Effector CD8-positive, alpha-beta T cell (primary cell): ENCODE data around the gene KNDC1.

Source experiments
- DNase-seq: peaks from one replicate; lab custom pipeline; 2025; lab: John Stamatoyannopoulos, UW

The KNDC1 gene

GRCh38 chr10:133205146-133205545, 45.1 kb downstream of the KNDC1 start:
- no peak for DNase-seq

DNA sequence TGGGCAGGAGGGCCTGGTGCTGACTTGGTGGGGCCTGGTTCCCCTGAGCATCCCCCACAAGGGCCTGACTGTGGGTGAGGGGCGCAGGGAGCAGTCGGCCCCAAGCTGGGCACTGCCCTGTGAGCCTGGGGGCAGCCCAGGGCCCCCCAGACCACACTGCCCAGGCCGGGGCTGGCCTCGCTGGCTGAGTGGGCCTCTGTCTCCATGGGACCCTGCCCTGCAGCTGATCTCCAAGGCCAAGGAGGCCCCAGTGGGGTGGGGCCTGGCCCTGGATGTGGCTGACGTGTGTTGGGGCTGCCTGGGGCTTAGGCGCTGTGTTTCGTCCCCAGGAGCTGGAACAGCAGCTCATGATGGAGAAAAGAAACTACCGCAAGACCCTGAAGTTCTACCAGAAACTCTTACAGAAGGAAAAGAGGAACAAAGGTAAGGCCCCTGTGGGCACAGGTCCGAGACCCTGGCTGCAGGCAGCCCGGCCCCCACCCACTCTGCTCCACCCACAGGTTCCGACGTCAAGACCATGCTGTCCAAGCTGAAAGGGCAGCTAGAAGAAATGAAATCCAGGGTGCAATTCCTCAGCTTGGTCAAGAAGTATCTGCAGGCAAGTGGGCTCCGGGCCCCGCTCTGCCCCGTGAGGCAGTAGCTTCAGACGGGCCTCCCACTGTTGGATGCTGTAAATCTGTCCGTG, 46.5 kb downstream of the KNDC1 start:
- DNase-seq = no peak

- no peak for DNase-seq
Measured at GRCh38 chr10:133207041-133207600, 47.1 kb downstream of the KNDC1 start.

DNA sequence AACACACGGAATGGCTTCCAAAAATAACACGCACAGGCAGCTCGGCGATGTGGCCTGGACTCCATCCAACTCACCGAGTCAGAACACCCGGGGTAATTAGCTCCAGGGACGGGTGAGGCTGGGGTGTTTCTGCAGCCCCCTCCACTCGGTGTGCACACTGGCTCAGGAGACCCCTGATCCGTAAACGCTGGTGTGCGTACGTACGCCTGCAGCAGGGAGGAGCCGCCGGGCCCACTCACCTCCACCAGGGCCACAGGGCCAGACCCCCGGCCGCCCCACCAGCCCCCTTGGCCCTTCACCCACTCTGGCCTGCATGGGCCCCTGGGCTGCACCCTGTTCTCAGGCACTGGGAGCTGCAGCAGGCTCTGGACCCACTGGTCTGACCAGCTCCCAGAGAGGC, 47.6 kb downstream of the KNDC1 start:
- DNase-seq = no peak

- DNase-seq = no peak
Measured at GRCh38 chr10:133208466-133208865, 48.4 kb downstream of the KNDC1 start.

DNA sequence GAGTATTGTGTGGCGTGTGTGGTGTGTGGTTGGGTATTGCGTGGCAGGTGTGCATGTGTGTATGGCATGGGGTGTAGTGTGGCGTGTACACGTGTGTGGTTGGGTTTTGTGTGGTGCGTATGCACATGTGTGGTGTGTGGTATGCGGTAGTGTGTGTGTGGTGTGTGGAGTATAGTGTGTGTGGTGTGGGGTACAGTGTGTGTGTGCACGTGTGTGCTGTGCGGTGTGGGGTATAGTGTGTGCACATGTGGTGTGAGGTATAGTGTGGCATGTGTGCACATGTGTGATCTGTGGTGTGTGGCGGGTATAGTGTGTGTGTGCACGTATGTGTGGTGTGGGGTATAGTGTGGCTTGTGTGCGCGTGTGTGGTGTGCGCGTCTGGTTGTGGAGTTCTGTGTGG, 49.1 kb downstream of the KNDC1 start:
- no peak for DNase-seq

GRCh38 chr10:133209641-133210040, 49.6 kb downstream of the KNDC1 start:
- DNase-seq = no peak

DNA sequence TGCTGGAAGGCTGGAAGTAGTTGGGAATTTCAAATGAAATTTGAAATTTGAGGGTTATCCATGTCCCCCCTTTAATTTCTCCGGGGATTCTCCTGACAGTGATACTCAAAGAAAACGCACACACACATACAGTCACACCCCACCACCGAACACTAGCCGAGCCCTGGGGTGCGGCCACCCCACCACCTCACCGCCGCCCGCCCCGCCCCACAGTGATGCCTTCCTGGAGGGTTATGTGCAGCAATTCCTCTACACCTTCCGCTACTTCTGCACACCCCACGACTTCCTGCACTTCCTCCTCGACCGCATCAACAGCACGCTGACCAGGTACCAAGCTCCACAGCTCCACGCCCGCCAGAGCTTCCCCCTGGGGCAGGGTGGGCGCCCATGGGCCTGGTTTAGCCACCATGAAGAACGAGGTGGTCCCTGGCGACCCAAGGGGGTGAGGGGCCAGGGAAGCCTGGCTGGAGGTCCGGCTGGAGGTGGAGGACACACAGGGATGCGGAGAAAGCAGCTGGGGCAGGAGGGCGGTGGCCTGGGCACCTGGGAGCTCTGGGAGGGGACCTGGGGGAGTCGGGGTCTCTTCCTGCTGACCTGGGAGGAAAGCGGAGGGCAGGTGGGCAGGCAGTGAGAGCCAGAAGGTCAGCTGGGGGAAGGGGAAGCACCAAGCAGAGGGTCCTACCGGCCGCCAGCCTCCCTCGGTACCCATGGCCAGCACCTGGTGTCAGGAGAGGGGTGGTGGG, 50.5 kb downstream of the KNDC1 start:
- DNase-seq = no peak

DNA sequence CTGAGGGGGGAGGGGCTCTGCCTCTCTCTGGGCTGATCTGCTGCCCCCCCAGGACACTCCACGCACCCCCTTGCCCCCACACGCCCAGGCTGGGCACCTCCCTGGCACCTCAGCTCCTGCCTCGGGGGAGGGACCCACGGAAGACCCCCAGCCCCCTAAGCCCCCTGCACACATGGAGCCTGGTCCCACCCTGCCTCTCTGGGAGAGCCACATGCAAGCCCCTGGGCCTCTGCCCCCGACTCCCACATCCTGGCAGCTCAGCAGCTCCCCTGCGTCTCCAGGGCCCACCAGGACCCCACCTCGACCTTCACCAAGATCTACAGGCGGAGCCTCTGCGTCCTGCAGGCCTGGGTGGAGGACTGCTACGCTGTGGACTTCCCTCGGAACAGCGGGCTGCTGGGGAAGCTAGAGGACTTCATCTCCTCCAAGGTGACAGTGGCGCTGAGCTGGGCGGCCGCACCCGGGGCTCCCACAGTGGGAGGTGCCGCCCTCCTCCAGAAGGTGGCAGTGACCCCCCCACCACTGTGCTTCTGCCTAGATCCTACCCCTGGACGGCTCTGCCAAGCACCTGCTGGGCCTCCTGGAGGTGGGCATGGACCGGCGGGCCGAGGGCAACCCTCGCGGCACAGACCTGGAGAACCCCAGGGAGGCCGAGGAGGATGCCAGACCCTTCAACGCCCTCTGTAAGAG, 51.3 kb downstream of the KNDC1 start:
- DNase-seq = no peak

GRCh38 chr10:133211959-133212852, 52.2 kb downstream of the KNDC1 start:
- DNase-seq = no peak

GRCh38 chr10:133212853-133213494, 53.0 kb downstream of the KNDC1 start:
- no peak for DNase-seq

DNA sequence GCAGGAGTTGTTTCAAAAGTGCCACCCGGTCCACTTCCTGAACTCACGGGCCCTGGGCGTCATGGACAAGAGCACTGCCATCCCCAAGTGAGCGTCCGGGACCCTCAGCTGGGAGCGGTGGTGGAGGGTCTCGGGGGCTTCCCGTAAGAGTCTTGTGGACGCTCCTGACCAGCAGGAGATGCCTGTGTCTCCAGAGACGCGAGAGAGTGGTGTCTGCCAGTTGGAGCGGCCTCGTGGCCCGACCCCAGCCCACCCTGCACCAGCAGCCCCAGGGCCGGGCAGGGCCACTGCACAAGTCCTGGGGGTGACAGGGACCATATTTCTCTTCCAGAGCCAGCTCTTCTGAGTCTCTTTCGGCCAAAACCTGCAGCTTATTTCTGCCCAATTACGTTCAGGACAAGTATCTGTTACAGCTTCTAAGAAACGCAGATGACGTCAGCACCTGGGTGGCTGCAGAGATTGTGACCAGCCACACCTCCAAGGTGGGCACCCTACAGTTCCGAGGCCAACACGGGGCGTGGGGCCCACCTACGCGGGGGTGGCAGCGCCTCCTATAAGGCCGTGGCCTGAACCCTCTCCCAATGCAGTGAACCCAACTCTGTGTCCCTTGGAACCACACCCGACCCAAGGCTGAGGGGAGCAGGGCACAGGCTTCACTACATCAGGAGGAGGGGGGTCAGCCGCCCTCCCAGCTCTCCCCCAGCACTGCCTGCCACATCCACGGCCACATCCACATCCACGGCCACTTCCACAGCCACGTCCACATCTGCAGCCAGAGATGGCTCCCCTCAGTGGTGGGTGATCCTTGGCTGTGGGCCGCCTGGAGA, 53.8 kb downstream of the KNDC1 start:
- DNase-seq = no peak

GRCh38 chr10:133214468-133215410, 54.7 kb downstream of the KNDC1 start:
- no peak for DNase-seq

- DNase-seq = no peak
Measured at GRCh38 chr10:133215586-133215985, 55.6 kb downstream of the KNDC1 start.

DNA sequence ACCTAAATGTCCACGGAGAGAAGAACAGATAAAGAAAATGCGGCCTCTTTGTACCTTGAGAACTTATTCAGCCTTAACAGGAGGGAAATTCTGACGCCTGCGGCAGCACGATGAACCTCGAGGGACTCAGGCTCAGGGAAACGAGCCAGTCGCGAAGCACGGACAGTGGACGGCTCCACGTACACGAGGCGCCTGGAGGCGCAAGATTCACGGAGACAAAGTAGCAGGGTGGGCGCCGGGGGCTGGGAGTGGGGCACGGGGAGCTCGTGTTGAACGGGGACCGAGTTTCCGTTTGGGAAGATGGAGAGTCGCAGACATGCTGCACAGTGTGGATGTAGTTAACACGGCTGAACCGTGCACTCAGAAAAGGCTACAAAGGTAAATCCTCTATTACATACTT, 56.8 kb downstream of the KNDC1 start:
- no peak for DNase-seq

- no peak for DNase-seq
Measured at GRCh38 chr10:133217800-133218589, 58.0 kb downstream of the KNDC1 start.

GRCh38 chr10:133218891-133219290, 58.9 kb downstream of the KNDC1 start:
- no peak for DNase-seq

DNA sequence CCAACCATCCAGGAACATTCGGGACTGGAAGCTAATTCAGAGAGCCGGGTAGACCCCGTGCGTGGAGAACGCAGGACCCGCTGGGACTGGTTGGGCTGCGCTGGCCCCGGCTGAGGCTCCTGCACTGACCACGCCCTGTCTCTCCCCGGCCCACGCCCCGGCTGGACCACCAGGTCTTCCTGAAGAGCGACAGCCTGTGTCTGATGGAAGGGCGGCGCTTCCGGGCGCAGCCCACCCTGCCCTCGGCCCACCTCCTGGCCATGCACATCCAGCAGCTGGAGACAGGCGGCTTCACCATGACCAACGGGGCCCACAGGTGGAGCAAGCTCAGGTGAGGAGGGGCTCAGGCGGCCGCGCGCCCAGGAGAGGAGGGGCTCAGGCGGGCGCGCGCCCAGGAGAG, 59.8 kb downstream of the KNDC1 start:
- no peak for DNase-seq
